ENCODE measurements around the gene METTL4.
A peak's percentile ranks its signal among the peaks of the same experiment; 100 is the strongest.

METTL4 gene

DNA sequence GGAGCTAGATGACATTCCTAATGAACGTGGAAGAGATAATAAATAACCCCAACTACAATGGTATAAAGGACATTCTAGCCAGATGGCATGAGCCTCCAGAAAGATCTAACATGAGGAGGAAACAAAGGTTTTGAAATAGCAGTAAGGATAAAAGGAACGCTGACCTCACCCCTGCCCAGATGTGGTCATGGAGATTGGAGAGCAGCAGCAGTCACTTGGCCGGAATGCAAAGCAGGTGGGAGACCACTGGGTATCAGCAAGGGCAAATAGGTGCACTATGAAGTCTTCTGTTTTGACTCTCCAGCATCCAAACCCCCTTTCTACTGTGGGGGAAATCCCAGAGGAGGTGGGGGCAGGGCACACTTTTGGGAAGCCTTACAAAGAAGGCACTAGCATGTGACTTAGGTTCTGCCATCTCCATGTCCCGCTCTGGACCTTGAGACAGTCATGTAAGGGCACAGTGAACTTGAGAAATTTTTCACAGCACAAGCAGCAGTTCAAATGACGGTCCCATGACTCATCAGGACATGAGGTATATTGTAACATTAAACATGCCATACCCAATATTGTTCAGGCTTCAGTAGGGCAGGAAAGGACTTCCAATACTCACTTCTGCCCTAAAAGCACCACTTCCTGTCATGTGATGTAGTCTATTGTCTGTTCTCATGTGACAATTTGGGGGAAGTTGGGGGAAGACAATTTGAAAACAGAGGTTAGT, 55.2 kb downstream of the METTL4 start:
- peak; percentile 94 for DNase-seq

DNA sequence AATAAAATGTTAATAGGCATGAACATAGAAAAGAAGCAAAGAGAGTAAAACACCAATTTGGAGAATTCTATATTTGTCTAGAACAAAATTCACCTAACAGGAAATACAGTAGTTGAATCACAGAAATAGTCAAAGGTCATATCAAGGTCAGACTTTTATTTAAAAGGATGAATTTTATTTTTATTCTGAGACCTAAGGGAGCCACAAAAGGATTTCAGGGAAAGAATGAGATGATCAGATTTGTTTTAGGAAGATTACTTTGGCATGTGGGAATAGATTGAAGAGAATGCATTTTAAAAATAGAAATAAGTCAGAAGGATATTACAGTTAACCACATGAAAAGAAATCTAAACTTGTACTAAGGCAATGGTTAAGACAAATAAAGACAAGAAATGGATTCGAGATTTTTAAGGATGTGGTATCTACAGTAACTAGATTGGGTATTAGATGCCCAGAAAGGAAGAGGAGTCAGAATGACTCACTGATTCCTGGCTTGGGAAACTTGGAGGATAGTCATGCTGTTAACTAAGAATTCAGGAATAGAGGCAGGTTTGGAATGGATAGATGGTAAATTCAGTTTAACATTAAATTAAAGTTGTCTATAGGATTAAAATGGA, 56.0 kb downstream of the METTL4 start:
- peak; percentile 95 for DNase-seq

DNA sequence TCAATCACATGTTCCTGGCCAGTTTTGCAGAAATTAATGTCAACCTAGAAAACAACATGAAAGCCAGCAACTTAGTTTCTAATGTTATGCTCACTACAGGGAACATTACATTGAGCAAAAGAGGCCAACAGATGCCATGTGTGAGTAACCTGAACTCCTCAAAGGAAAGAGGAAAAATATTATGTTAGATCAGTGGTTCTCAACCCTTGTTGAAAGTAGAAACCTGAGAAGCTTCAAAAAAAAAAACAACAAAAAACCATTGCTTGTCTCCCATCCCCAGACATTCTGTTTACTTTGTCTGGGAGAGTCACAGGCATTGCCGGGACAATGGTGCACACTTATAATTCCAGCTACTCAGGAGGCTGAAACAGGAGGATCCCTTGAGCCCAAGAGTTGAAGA, 57.7 kb downstream of the METTL4 start:
- DNase-seq: peak; percentile 7

DNA sequence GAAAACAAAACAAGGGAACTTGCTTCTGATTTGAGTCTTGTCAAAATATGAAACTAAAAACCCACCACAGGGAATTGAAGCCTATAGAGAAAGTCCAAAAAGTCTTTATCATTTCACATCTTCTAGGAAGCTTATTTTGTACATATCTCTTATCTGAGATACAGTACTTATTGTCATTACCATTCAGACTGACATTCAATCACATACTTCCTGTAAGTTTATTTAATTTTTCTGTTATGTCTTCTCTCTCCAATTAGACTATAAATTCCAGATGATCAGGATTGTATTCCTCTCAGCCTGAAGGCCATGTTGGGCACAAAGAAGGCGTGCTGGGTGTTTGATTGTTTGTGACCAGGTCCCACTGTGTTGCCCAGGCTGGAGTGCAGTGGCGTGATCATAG, 59.2 kb downstream of the METTL4 start:
- DNase-seq: no peak

DNA sequence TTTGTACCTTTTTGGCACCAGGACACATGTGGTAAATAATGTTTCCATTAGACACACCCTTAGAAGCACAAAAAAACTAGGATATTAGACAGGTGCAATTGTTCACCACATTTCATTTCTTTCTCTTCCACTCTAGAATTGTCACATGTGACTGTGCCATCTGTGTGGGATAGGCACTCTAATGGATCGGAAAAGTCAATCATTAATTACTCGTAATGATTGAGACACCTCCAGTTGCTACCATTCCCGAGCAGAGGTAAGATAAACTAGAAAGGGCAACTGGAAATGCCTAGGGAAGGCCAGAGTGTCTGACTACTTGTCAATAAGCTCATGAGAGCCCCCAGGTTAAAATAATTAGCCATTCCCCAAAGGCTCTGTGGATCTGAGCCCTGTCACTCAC, 59.9 kb downstream of the METTL4 start:
- no peak for DNase-seq

- no peak for DNase-seq
Measured at GRCh38 chr18:2510416-2510815, 60.9 kb downstream of the METTL4 start.

GRCh38 chr18:2508678-2509077, 62.6 kb downstream of the METTL4 start:
- no peak for DNase-seq

DNA sequence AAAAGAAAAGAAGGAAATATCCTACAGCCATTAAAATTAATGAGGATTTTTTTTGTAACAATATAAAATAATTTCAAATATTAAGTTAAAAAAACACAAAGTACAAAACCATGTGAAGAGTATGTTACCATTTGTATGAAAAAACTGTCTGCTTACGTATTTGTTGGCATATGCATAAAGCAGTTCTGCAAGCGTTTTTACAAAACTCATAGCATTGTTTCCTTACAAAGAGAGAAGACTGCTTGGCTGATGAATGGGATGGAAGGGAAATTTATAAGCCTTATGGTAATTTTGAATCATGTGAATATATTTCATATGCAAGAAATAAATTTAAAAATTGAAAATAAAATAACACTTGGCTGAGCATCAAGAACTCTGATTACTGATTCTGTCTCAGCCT, 63.1 kb downstream of the METTL4 start:
- no peak for DNase-seq

DNA sequence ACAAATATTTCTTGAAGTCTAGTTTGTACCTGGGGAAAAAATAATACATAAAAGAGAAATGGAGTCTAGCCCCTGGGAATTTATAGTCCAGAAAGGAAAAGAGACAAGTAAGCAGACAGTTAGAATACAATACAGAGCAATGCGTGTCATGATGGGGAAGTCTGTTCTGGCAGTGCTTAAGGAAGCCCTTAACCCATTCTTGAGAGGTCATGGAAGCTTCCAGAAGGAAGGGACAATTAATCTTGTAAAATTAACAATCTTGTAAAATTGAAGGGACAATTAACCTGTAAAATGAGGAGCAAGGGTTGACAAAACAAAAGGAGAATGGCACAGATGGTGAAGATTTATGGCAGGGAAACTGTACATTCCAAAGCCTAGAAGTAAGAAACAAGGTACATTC, 66.7 kb downstream of the METTL4 start:
- no peak for DNase-seq

GRCh38 chr18:2502880-2503279, 68.4 kb downstream of the METTL4 start:
- DNase-seq: no peak

DNA sequence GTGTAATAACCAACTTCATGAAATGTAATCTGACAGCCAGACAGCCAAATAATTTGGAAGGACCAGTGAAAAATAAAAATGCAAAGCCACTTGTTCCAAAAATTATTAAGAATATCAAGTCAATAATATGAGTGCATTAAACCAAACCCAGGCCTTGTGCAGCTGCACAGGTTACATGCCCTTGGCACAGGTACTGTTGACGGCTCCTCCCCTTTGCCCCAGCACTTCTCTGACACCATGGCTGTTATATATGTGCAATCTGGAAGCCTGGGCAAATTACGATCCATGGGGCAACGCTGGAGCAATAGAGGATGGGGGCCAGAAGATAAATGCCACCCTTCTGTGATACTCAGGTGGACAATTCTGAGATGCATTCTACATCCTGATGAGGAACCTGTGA, 68.9 kb downstream of the METTL4 start:
- DNase-seq: no peak

- no peak for DNase-seq
Measured at GRCh38 chr18:2497797-2498196, 73.5 kb downstream of the METTL4 start.

- no peak for DNase-seq
Measured at GRCh38 chr18:2495381-2495780, 75.9 kb downstream of the METTL4 start.

DNA sequence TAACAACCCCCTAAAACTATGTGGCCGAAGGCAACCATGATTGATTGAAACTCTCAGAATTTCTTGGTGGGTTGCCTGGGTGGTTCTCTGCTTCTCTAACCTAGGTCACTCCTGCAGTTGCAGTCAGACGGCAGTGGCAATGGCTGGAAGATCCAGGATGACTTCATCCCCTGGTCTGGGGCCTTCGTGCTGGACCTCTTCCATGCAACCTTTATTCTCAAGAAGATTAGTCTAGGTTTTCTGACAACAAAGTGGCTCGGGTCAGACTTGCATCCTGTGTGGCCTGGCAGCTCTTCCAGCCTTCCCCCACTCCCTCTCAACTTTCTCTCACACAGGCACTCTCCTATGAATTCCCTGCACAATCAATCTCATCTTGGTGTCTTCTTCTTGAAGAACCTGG, 76.4 kb downstream of the METTL4 start:
- no peak for DNase-seq
